Muscle layer of colon (tissue), 2 donors: ENCODE results near the gene EYA2.

Experiments
- H3K27ac ChIP-seq: one replicate; pipeline ENCODE4 v1.7.0; 2013; ENCODE audit warnings: low read depth, mild to moderate bottlenecking, low read length, moderate library complexity
- H3K27me3 ChIP-seq, 2 donors: one replicate each; pipeline ENCODE4 v1.7.0; 2013; ENCODE audit warnings: low read length in 2 of 2, mild to moderate bottlenecking in 2 of 2; ENCODE audit not compliant: insufficient read depth in 2 of 2, control insufficient read depth in 1 of 2
- H3K36me3 ChIP-seq: one replicate; pipeline ENCODE4 v1.7.0; 2013; ENCODE audit warnings: mild to moderate bottlenecking, low read length; ENCODE audit not compliant: insufficient read depth
- H3K4me1 ChIP-seq: one replicate; pipeline ENCODE4 v1.7.0; 2013; ENCODE audit warnings: mild to moderate bottlenecking, low read length; ENCODE audit not compliant: insufficient read depth
- H3K4me3 ChIP-seq, 2 donors: one replicate each; pipeline ENCODE4 v1.7.0; 2013; ENCODE audit warnings: low read length in 2 of 2, low read depth in 1 of 2, mild to moderate bottlenecking in 1 of 2, moderate library complexity in 1 of 2
- H3K9ac ChIP-seq: one replicate; pipeline ENCODE4 v1.7.0; 2013; ENCODE audit warnings: low read length
- H3K9me3 ChIP-seq: one replicate; pipeline ENCODE4 v1.7.0; 2013; ENCODE audit warnings: mild to moderate bottlenecking, low read length
- donor health status: abdominal sarcoma.
- donor health status: Adenocarcinoma of cecum.

Gene EYA2

DNA sequence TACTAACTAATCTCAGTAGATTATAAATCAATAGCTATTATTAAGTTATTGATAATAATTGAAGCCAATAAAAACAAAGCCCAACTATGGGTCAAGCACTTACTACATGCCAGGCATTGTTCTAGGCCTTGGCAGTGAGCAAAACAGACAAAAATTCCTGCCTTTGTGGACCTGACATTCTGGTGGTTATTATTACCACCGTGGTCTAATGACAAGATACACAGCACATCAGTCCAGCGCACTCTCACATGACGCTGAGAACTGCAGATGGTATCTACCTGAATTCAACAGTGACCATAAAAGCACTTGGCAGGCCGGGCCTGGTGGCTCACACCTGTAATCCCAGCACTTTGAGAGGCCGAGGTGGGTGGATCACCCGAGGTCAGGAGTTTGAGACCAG is 340.5 kb downstream of the EYA2 start:
- no peak overlapping the region for H3K27ac ChIP-seq
- no peak overlapping the region for H3K9ac ChIP-seq
- H3K36me3 ChIP-seq, result peaks cover 41% of the 10 kb centered on the region

DNA sequence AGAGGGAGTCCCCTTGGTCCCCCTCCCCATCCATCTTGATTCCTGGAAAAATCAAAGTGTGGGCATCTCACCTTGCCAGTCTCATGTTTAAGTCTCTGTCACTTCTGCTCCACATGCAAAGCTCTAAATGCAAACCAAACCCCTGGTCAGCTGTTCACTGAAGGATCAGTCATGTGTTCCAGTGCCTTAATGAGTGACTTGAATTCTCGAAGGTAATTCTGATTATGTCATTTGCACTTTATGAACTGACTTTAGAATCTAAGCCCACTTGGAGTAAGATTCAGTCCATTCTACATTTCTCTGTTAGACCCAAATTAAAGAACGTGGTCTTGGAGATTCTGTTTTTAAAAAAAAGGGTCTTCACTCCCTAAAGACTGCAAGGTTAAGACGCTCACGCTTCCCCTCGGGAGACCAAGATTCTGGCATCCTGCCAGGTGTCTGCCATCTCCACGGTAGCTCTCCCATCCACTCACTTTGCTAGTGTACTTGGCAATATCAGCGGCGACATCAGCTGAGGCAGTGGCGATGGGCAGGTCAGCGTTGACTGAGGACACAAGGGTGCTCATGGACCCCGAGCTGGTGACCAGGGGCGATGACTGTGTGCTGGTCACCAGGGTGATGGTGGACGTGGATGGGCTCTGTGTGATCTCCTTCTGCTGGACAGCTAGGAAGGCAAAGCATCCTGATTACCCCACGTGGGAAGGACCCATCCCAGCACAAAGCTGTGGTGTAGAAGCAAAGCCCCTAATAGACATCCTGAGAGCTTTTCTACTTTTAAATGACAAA is 341.4 kb downstream of the EYA2 start:
- Histone ChIP-seq H3K36me3 (peaks cover 41% of the 10 kb centered on the region), H3K4me3 (no peak overlapping the region), H3K27me3 (no peaks in the 10 kb centered on the region), H3K27ac (no peak overlapping the region), H3K4me1 (no peaks in the 10 kb centered on the region), H3K9me3 (no peaks in the 10 kb centered on the region), H3K9ac (no peak overlapping the region)

More for the DNA sequence above, 340.5 kb downstream of the EYA2 start:
- Histone ChIP-seq H3K9me3 (no peaks in the 10 kb centered on the region), H3K4me1 (no peaks in the 10 kb centered on the region), H3K4me3 (no peak overlapping the region), H3K27me3 (no peaks in the 10 kb centered on the region)

DNA sequence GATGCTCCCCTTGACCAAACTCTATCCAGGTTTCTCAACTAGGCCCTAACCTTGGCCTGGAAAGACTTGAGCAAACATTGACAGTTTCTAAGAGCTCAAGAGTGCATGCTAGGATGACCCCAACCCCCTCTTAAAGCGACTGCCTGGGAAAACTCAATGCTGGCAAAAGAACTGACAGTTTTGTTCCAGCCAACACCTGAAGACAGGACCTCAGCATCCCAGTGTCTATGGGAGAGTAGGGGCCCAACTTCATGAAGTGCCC is 341.9 kb downstream of the EYA2 start:
- H3K4me1 ChIP-seq, result no peaks in the 10 kb centered on the region
- H3K27me3 ChIP-seq, result no peaks in the 10 kb centered on the region
- H3K36me3 ChIP-seq, result peaks cover 41% of the 10 kb centered on the region
- no peak overlapping the region for H3K27ac ChIP-seq
- H3K4me3 ChIP-seq, result no peak overlapping the region
- H3K9ac ChIP-seq, result no peak overlapping the region
- no peaks in the 10 kb centered on the region for H3K9me3 ChIP-seq

DNA sequence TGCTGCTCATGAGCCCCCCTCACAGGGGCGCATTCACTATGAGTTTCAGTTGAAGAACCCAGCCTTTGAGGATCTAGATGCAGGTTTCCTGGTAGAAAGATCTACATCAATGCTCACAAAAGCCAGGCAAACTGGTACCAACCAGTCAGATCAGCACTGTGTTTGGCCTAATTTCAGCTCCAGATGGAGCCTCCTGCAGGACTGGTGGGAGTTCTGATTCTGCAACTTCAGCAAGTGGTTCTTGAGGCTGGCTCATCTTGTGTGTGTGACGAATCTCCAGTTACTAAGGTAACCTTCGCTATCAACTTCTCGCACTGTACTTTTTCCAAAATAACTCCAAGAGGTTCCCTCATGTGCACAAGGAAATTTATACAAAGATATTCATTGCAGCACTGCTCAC is 343.1 kb downstream of the EYA2 start:
- no peak overlapping the region for H3K4me3 ChIP-seq
- H3K36me3 ChIP-seq, result peaks cover 41% of the 10 kb centered on the region
- H3K27ac ChIP-seq, result no peak overlapping the region
- H3K9me3 ChIP-seq, result no peaks in the 10 kb centered on the region
- no peak overlapping the region for H3K9ac ChIP-seq
- H3K27me3 ChIP-seq, result no peaks in the 10 kb centered on the region
- no peaks in the 10 kb centered on the region for H3K4me1 ChIP-seq
